ENCODE results near the gene AFG3L2. TPM values are rescaled to one million over a fixed set of nuclear protein-coding genes. Genes with fewer than 3 reads are reported as not detected.

Gene AFG3L2
- total RNA-seq, 2 donors from 2014 or later: 47.1 to 49.5 TPM

- Histone ChIP-seq H3K4me3 (ENCODE audit: low read length) (peak overlapping the region; percentile 46), H3K4me1 (ENCODE audit: control insufficient read depth, insufficient read depth, low read length) (peaks cover 22% of the 10 kb centered on the region), H3K9me3 (ENCODE audit: control insufficient read depth, low read length) (no peaks in the 10 kb centered on the region), H3K9ac (ENCODE audit: extremely low read depth, low read length, poor library complexity, severe bottlenecking) (no peak overlapping the region), H3K27me3 (ENCODE audit: control insufficient read depth, insufficient read depth, low read length, poor library complexity, severe bottlenecking) (no peaks in the 10 kb centered on the region), H3K27ac (ENCODE audit: low read depth, low read length) (no peak overlapping the region), H3K36me3 (ENCODE audit: control insufficient read depth, insufficient read depth, low read length) (peaks cover 38% of the 10 kb centered on the region)
- peak overlapping the region; percentile 67 for H3K27ac Mint-ChIP-seq
- H3K4me1 Mint-ChIP-seq: peaks cover 44% of the 10 kb centered on the region
- H3K9me3 Mint-ChIP-seq: no peaks in the 10 kb centered on the region
- H3K36me3 Mint-ChIP-seq (ENCODE audit: low read depth): peaks cover 43% of the 10 kb centered on the region
- DNase-seq: peak; percentile 70
- WGBS, 2 experiments (ENCODE audit: insufficient coverage in 1 of 2, insufficient read length in 1 of 2): 24 to 48% methylated on average over 5 to 6 of the region's 6 CpGs
- TF ChIP-seq CTCF (conservative IDR thresholded peaks at IDR 0.05): no peak
- no peaks in the 10 kb centered on the region for H3K27me3 Mint-ChIP-seq (ENCODE audit: insufficient read depth)
- peak overlapping the region; percentile 27 for H3K4me3 Mint-ChIP-seq
These were observed 40.1 kb downstream of the AFG3L2 start for GRCh38 chr18:12336887-12337286.

DNA sequence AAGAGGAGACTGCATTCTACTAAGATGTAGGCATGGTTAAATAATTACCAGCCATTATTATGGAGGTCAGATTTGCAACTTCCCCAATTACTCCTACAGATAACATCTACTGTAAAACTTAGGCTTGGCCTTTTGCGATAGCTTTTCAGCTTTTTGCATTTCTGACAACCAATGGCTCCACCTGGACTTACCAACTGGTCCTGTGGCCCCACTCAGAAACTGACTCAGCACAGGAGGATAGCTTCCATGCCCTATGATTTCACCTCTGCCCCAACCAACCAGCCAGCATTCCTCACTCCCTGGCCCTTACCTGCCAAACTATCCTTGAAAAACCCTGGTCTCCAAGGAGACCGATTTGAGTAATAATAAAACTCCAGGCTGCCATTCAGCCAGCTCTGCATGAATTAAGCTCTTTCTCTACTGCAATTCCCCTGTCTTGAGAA, 40.8 kb downstream of the AFG3L2 start:
- DNase-seq: peak; percentile 84
- Mint-ChIP-seq H3K36me3 (ENCODE audit: low read depth) (peaks cover 39% of the 10 kb centered on the region), H3K4me3 (no peak overlapping the region), H3K27me3 (ENCODE audit: insufficient read depth) (no peaks in the 10 kb centered on the region), H3K9me3 (no peaks in the 10 kb centered on the region), H3K27ac (peak overlapping the region; percentile 57), H3K4me1 (peaks cover 44% of the 10 kb centered on the region)
- Histone ChIP-seq H3K9ac (ENCODE audit: extremely low read depth, low read length, poor library complexity, severe bottlenecking) (no peak overlapping the region), H3K9me3 (ENCODE audit: control insufficient read depth, low read length) (no peaks in the 10 kb centered on the region), H3K4me1 (ENCODE audit: control insufficient read depth, insufficient read depth, low read length) (peaks cover 22% of the 10 kb centered on the region), H3K36me3 (ENCODE audit: control insufficient read depth, insufficient read depth, low read length) (peaks cover 31% of the 10 kb centered on the region), H3K27me3 (ENCODE audit: control insufficient read depth, insufficient read depth, low read length, poor library complexity, severe bottlenecking) (no peaks in the 10 kb centered on the region), H3K27ac (ENCODE audit: low read depth, low read length) (no peak overlapping the region), H3K4me3 (ENCODE audit: low read length) (peak overlapping the region; percentile 46)
- no peak for TF ChIP-seq CTCF (conservative IDR thresholded peaks at IDR 0.05)
- 14 to 16% methylated on average over 2 of the region's 2 CpGs for WGBS, 2 experiments (ENCODE audit: insufficient coverage in 1 of 2, insufficient read length in 1 of 2)

GRCh38 chr18:12335503-12335902, 41.5 kb downstream of the AFG3L2 start:
- no peak for TF ChIP-seq CTCF (conservative IDR thresholded peaks at IDR 0.05)
- DNase-seq: no peak
- Histone ChIP-seq H3K4me1 (ENCODE audit: control insufficient read depth, insufficient read depth, low read length) (peaks cover 22% of the 10 kb centered on the region), H3K27me3 (ENCODE audit: control insufficient read depth, insufficient read depth, low read length, poor library complexity, severe bottlenecking) (no peaks in the 10 kb centered on the region), H3K9me3 (ENCODE audit: control insufficient read depth, low read length) (no peaks in the 10 kb centered on the region), H3K36me3 (ENCODE audit: control insufficient read depth, insufficient read depth, low read length) (peaks cover 30% of the 10 kb centered on the region), H3K9ac (ENCODE audit: extremely low read depth, low read length, poor library complexity, severe bottlenecking) (no peak overlapping the region), H3K27ac (ENCODE audit: low read depth, low read length) (no peak overlapping the region), H3K4me3 (ENCODE audit: low read length) (peak overlapping the region; percentile 46)
- H3K4me1 Mint-ChIP-seq: peaks cover 44% of the 10 kb centered on the region
- no peak overlapping the region for H3K4me3 Mint-ChIP-seq
- H3K9me3 Mint-ChIP-seq: no peaks in the 10 kb centered on the region
- H3K27me3 Mint-ChIP-seq (ENCODE audit: insufficient read depth): no peaks in the 10 kb centered on the region
- peaks cover 38% of the 10 kb centered on the region for H3K36me3 Mint-ChIP-seq (ENCODE audit: low read depth)
- H3K27ac Mint-ChIP-seq: peak overlapping the region; percentile 8
- 80% methylated on average over 7 of the region's 7 CpGs for WGBS, 2 experiments (ENCODE audit: insufficient coverage in 1 of 2, insufficient read length in 1 of 2)
